GM23338 (cell line): ENCODE results near the gene CDHR3. TPM values are rescaled to one million over a fixed set of nuclear protein-coding genes. Genes with fewer than 3 reads are reported as not detected.

Source experiments
- ATAC-seq: fragments of 200-7000 bp; cut with Tn5 transposase; 3 replicates; pipeline ENCODE4 v1.9.1; 2020
- DNase-seq: peaks from one replicate; pipeline ENCODE4 v3.0.0-alpha.2; 2015; ENCODE audit warnings: low spot score
- H2AFZ ChIP-seq: fragments of 200-600 bp; sonication (generic); 2 replicates; pipeline ENCODE4 v1.8.0; 2016; ENCODE audit warnings: antibody characterized with exemption, mild to moderate bottlenecking, moderate library complexity
- H3F3A ChIP-seq: fragments of 200-600 bp; sonication (generic); replicated peaks from 2 replicates; pipeline ENCODE4 v1.8.0; 2017; ENCODE audit warnings: antibody characterized with exemption, mixed run types, low read depth
- H3K27ac ChIP-seq: fragments of 200-600 bp; sonication (generic); 2 replicates; pipeline ENCODE4 v1.6.1; 2016; ENCODE audit warnings: low read depth
- H3K27me3 ChIP-seq: fragments of 200-600 bp; sonication (generic); 2 replicates; pipeline ENCODE4 v1.8.0; 2016; ENCODE audit warnings: mild to moderate bottlenecking, mixed run types, moderate library complexity; ENCODE audit not compliant: insufficient read depth
- H3K36me3 ChIP-seq: fragments of 200-600 bp; sonication (generic); 2 replicates; pipeline ENCODE4 v1.8.0; 2016; ENCODE audit warnings: mild to moderate bottlenecking; ENCODE audit not compliant: insufficient read depth
- H3K4me1 ChIP-seq: fragments of 200-600 bp; sonication (generic); 2 replicates; pipeline ENCODE4 v1.8.0; 2016; ENCODE audit warnings: mild to moderate bottlenecking, moderate library complexity; ENCODE audit not compliant: insufficient read depth
- H3K4me2 ChIP-seq: fragments of 200-600 bp; sonication (generic); 2 replicates; pipeline ENCODE4 v1.7.1; 2017; ENCODE audit warnings: mixed run types
- H3K4me3 ChIP-seq: fragments of 200-600 bp; sonication (generic); 2 replicates; pipeline ENCODE4 v1.6.1; 2016; ENCODE audit warnings: mixed run types
- H3K79me2 ChIP-seq: fragments of 200-600 bp; sonication (generic); replicated peaks from 2 replicates; pipeline ENCODE4 v1.8.0; 2017; ENCODE audit warnings: mild to moderate bottlenecking; ENCODE audit not compliant: insufficient read depth
- H3K9me2 ChIP-seq: fragments of 200-600 bp; sonication (generic); 2 replicates; pipeline ENCODE4 v1.8.0; 2017; ENCODE audit not compliant: insufficient read depth
- H4K20me1 ChIP-seq: fragments of 200-600 bp; sonication (generic); replicated peaks from 2 replicates; pipeline ENCODE4 v1.8.0; 2017; ENCODE audit warnings: mild to moderate bottlenecking; ENCODE audit not compliant: insufficient read depth
- H3K27ac Mint-ChIP-seq: 2 replicates; pipeline ENCODE4 v1.8.0; 2020; ENCODE audit warnings: inconsistent platforms, mild to moderate bottlenecking, moderate library complexity, mixed read lengths
- H3K27me3 Mint-ChIP-seq: 3 replicates; pipeline ENCODE4 v1.8.0; 2022; ENCODE audit warnings: low read depth, mild to moderate bottlenecking, moderate library complexity, mixed read lengths, inconsistent platforms; ENCODE audit not compliant: insufficient read depth, poor library complexity
- H3K36me3 Mint-ChIP-seq: 3 replicates; pipeline ENCODE4 v1.8.0; 2021; ENCODE audit warnings: low read depth, mild to moderate bottlenecking, inconsistent platforms, moderate library complexity, mixed read lengths
- H3K4me1 Mint-ChIP-seq: 3 replicates; pipeline ENCODE4 v1.8.0; 2020; ENCODE audit warnings: mild to moderate bottlenecking, inconsistent platforms, mixed read lengths
- H3K4me3 Mint-ChIP-seq: 3 replicates; pipeline ENCODE4 v1.8.0; 2021; ENCODE audit warnings: moderate library complexity, mild to moderate bottlenecking, inconsistent platforms, mixed read lengths
- H3K9me3 Mint-ChIP-seq: 3 replicates; pipeline ENCODE4 v1.8.0; 2020; ENCODE audit warnings: moderate library complexity, mild to moderate bottlenecking, inconsistent platforms, mixed read lengths
- CREB1 ChIP-seq: fragments of 250-450 bp; sonication (Bioruptor Pico); IDR thresholded peaks from 2 replicates; pipeline ENCODE4 v1.5.0; 2020; ENCODE audit warnings: low read depth, mild to moderate bottlenecking, moderate library complexity
- EZH2 ChIP-seq: fragments of 200-600 bp; sonication (generic); IDR thresholded peaks from one replicate; pipeline ENCODE4 v1.8.0; 2017; ENCODE audit warnings: antibody characterized with exemption, mild to moderate bottlenecking, low read depth; ENCODE audit not compliant: unreplicated experiment
- EZH2phosphoT487 ChIP-seq: fragments of 200-600 bp; sonication (generic); IDR thresholded peaks from one replicate; pipeline ENCODE4 v1.8.1; 2018; ENCODE audit warnings: antibody characterized with exemption; ENCODE audit not compliant: unreplicated experiment
- JUNB ChIP-seq: IDR thresholded peaks from one replicate; pipeline ENCODE4 v1.6.1; 2016; ENCODE audit warnings: antibody characterized with exemption; ENCODE audit not compliant: unreplicated experiment
- POLR2AphosphoS5 ChIP-seq: IDR thresholded peaks from 2 replicates; pipeline ENCODE4 v1.6.1; 2016; ENCODE audit warnings: antibody characterized with exemption, low read depth
- STAT1 ChIP-seq: IDR thresholded peaks from one replicate; pipeline ENCODE4 v1.6.1; 2016; ENCODE audit warnings: antibody characterized with exemption; ENCODE audit not compliant: unreplicated experiment
- ZNF114 ChIP-seq: fragments of 250-450 bp; sonication (Bioruptor Pico); IDR thresholded peaks from 2 replicates; pipeline ENCODE4 v1.5.0; 2020; ENCODE audit warnings: mild to moderate bottlenecking, moderate library complexity
- ZNF331 ChIP-seq: fragments of 250-450 bp; sonication (Bioruptor Pico); IDR thresholded peaks from 2 replicates; pipeline ENCODE4 v1.5.0; 2020; ENCODE audit warnings: low read depth, mild to moderate bottlenecking, moderate library complexity
- polyA plus RNA-seq: library from polyadenylated mRNA; unstranded; fragments of >200 nt; fragmentation: Nextera tagmentation; extraction: Ambion mirVana; gene quantifications from 2 replicates; pipeline ENCODE4 v1.2.1, GENCODE V29; 2016
- total RNA-seq: library from RNA; depleted of rRNA; stranded (reverse); fragments of >200 nt; shearing (Covaris generic); gene quantifications from 2 replicates; pipeline ENCODE4 v1.2.3, GENCODE V29; 2014
- TF ChIP-seq, protein P1 (sequence below): fragments of 250-450 bp; sonication (Bioruptor Pico); IDR thresholded peaks from 2 replicates; pipeline ENCODE4 v1.5.0; 2020; ENCODE audit warnings: mild to moderate bottlenecking, moderate library complexity
- TF ChIP-seq, protein P2 (sequence below): IDR thresholded peaks from one replicate; pipeline ENCODE4 v1.6.1; 2018; ENCODE audit warnings: antibody characterized with exemption; ENCODE audit not compliant: unreplicated experiment
- TF ChIP-seq, protein P3 (sequence below): IDR thresholded peaks from 2 replicates; pipeline ENCODE4 v1.6.1; 2016; ENCODE audit warnings: antibody characterized with exemption

The CDHR3 gene
- total and polyA plus RNA-seq, 2 experiments from 2014 or later = 5.1 to 12.2 TPM

DNA sequence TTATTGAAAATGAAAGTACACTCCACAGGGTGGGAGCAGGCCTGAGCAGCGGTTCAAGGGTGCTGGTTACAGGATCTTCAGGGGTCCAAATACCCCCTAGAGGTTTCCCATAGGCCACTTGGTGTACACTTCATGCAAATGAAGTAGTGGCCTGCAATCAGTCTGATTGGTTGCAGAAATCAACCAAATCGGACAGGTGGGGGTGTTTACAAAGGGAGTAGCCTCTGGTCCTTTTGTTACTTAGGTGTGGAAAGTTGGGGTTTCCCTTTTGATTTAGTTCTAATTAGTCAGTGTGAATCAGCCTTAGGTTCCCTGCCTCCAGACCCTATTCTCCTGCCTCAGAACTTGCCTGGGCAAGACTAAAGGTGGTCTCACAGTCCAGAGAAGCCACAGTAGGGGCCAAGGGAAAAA lies 99.5 kb downstream of the CDHR3 start:
- Mint-ChIP-seq H3K27me3 (peaks cover 5% of the 10 kb centered on the region), H3K4me1 (peaks cover 15% of the 10 kb centered on the region), H3K4me3 (no peak overlapping the region), H3K36me3 (peaks cover 4% of the 10 kb centered on the region; the same call in 2 of the 3 replicates), H3K9me3 (peaks cover 9% of the 10 kb centered on the region), H3K27ac (no peak overlapping the region)
- TF ChIP-seq STAT1 = no peak
- no peak for TF ChIP-seq CREB1 (CRISPR knock-in tag)
- TF ChIP-seq ZNF331 (CRISPR knock-in tag) = no peak
- TF ChIP-seq JUNB = no peak
- TF ChIP-seq, protein P1, sequence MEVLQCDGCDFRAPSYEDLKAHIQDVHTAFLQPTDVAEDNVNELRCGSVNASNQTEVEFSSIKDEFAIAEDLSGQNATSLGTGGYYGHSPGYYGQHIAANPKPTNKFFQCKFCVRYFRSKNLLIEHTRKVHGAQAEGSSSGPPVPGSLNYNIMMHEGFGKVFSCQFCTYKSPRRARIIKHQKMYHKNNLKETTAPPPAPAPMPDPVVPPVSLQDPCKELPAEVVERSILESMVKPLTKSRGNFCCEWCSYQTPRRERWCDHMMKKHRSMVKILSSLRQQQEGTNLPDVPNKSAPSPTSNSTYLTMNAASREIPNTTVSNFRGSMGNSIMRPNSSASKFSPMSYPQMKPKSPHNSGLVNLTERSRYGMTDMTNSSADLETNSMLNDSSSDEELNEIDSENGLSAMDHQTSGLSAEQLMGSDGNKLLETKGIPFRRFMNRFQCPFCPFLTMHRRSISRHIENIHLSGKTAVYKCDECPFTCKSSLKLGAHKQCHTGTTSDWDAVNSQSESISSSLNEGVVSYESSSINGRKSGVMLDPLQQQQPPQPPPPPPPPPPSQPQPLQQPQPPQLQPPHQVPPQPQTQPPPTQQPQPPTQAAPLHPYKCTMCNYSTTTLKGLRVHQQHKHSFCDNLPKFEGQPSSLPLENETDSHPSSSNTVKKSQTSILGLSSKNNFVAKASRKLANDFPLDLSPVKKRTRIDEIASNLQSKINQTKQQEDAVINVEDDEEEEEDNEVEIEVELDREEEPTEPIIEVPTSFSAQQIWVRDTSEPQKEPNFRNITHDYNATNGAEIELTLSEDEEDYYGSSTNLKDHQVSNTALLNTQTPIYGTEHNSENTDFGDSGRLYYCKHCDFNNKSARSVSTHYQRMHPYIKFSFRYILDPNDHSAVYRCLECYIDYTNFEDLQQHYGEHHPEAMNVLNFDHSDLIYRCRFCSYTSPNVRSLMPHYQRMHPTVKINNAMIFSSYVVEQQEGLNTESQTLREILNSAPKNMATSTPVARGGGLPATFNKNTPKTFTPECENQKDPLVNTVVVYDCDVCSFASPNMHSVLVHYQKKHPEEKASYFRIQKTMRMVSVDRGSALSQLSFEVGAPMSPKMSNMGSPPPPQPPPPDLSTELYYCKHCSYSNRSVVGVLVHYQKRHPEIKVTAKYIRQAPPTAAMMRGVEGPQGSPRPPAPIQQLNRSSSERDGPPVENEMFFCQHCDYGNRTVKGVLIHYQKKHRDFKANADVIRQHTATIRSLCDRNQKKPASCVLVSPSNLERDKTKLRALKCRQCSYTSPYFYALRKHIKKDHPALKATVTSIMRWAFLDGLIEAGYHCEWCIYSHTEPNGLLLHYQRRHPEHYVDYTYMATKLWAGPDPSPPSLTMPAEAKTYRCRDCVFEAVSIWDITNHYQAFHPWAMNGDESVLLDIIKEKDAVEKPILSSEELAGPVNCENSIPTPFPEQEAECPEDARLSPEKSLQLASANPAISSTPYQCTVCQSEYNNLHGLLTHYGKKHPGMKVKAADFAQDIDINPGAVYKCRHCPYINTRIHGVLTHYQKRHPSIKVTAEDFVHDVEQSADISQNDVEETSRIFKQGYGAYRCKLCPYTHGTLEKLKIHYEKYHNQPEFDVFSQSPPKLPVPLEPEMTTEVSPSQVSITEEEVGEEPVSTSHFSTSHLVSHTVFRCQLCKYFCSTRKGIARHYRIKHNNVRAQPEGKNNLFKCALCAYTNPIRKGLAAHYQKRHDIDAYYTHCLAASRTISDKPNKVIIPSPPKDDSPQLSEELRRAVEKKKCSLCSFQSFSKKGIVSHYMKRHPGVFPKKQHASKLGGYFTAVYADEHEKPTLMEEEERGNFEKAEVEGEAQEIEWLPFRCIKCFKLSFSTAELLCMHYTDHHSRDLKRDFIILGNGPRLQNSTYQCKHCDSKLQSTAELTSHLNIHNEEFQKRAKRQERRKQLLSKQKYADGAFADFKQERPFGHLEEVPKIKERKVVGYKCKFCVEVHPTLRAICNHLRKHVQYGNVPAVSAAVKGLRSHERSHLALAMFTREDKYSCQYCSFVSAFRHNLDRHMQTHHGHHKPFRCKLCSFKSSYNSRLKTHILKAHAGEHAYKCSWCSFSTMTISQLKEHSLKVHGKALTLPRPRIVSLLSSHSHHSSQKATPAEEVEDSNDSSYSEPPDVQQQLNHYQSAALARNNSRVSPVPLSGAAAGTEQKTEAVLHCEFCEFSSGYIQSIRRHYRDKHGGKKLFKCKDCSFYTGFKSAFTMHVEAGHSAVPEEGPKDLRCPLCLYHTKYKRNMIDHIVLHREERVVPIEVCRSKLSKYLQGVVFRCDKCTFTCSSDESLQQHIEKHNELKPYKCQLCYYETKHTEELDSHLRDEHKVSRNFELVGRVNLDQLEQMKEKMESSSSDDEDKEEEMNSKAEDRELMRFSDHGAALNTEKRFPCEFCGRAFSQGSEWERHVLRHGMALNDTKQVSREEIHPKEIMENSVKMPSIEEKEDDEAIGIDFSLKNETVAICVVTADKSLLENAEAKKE = no peak
- no peaks in the 10 kb centered on the region for H4K20me1 ChIP-seq
- DNase-seq (no peak), ATAC-seq (no peak)
- no peak overlapping the region for H3K4me2 ChIP-seq
- no peaks in the 10 kb centered on the region for H3K36me3 ChIP-seq
- H3K4me1 ChIP-seq = peaks cover 9% of the 10 kb centered on the region
- H3F3A ChIP-seq = no peaks in the 10 kb centered on the region
- no peak overlapping the region for H2AFZ ChIP-seq
- H3K4me3 ChIP-seq = no peak overlapping the region
- no peak overlapping the region for H3K27ac ChIP-seq
- no peaks in the 10 kb centered on the region for H3K9me2 ChIP-seq
- no peaks in the 10 kb centered on the region for H3K27me3 ChIP-seq
- H3K79me2 ChIP-seq = no peaks in the 10 kb centered on the region

DNA sequence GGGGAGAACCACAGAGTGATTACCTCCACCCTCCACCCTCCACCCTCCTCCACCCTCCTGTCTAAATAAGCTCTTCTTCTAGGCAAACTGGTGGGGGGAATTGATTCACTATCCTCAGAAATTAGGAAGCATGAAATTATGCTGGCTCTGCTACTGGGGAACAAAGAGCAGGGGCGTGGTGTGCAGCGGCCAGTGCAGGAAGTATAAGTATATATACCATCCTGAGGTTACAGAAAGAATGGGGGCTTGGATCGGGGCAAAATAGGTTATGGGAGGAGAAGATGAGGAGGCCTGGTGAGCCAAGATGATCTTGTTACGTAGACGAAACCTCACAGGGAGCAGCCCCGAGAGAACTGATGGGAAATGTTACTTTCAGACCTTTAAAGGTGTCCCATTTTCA lies 100.0 kb downstream of the CDHR3 start:
- ATAC-seq = no peak
- Histone ChIP-seq H3K9me2 (no peaks in the 10 kb centered on the region), H2AFZ (no peak overlapping the region), H3F3A (no peaks in the 10 kb centered on the region), H3K4me3 (no peak overlapping the region), H3K4me2 (no peak overlapping the region), H3K36me3 (no peaks in the 10 kb centered on the region), H3K4me1 (peaks cover 9% of the 10 kb centered on the region), H3K27me3 (no peaks in the 10 kb centered on the region), H4K20me1 (no peaks in the 10 kb centered on the region), H3K79me2 (no peaks in the 10 kb centered on the region), H3K27ac (no peak overlapping the region)
- H3K27ac Mint-ChIP-seq = no peak overlapping the region
- peaks cover 4% of the 10 kb centered on the region; the same call in 2 of the 3 replicates for H3K36me3 Mint-ChIP-seq
- TF ChIP-seq ZNF114 (CRISPR knock-in tag) (no peak), JUNB (no peak), EZH2 (no peak), POLR2AphosphoS5 (no peak), EZH2phosphoT487 (no peak)
- TF ChIP-seq, protein P2, sequence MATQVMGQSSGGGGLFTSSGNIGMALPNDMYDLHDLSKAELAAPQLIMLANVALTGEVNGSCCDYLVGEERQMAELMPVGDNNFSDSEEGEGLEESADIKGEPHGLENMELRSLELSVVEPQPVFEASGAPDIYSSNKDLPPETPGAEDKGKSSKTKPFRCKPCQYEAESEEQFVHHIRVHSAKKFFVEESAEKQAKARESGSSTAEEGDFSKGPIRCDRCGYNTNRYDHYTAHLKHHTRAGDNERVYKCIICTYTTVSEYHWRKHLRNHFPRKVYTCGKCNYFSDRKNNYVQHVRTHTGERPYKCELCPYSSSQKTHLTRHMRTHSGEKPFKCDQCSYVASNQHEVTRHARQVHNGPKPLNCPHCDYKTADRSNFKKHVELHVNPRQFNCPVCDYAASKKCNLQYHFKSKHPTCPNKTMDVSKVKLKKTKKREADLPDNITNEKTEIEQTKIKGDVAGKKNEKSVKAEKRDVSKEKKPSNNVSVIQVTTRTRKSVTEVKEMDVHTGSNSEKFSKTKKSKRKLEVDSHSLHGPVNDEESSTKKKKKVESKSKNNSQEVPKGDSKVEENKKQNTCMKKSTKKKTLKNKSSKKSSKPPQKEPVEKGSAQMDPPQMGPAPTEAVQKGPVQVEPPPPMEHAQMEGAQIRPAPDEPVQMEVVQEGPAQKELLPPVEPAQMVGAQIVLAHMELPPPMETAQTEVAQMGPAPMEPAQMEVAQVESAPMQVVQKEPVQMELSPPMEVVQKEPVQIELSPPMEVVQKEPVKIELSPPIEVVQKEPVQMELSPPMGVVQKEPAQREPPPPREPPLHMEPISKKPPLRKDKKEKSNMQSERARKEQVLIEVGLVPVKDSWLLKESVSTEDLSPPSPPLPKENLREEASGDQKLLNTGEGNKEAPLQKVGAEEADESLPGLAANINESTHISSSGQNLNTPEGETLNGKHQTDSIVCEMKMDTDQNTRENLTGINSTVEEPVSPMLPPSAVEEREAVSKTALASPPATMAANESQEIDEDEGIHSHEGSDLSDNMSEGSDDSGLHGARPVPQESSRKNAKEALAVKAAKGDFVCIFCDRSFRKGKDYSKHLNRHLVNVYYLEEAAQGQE = no peak
- TF ChIP-seq, protein P3, sequence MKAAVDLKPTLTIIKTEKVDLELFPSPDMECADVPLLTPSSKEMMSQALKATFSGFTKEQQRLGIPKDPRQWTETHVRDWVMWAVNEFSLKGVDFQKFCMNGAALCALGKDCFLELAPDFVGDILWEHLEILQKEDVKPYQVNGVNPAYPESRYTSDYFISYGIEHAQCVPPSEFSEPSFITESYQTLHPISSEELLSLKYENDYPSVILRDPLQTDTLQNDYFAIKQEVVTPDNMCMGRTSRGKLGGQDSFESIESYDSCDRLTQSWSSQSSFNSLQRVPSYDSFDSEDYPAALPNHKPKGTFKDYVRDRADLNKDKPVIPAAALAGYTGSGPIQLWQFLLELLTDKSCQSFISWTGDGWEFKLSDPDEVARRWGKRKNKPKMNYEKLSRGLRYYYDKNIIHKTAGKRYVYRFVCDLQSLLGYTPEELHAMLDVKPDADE = no peak
- peaks cover 15% of the 10 kb centered on the region for H3K4me1 Mint-ChIP-seq
- no peak for DNase-seq
- H3K27me3 Mint-ChIP-seq = peaks cover 2% of the 10 kb centered on the region
- H3K9me3 Mint-ChIP-seq = peaks cover 9% of the 10 kb centered on the region
- H3K4me3 Mint-ChIP-seq = no peak overlapping the region
